Measurements from ENCODE around the gene MGRN1.
A peak's percentile ranks its signal among the peaks of the same experiment; 100 is the strongest.

MGRN1 gene

DNA sequence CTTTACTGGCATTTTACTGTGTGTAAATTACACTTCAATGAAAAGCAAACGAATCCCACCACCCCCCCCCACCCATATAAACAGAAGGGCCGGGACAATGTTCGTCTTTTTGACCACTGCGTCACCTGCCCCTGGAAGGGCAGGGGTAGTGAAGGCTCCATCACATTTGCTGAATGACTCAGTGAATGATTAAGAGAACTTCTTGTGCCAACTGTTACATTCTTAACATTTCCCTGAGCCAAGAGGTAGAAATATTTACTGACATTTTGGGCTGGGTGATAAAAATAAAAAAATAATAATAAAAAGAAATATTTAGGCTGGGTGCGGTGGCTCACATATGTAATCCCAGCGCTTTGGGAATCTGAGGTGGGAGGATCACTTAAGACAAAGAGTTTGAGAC, 44.4 kb upstream of the MGRN1 start:
- Histone ChIP-seq H2BK12ac (ENCODE audit: low read length in 2 of 2) (no peak overlapping the region), H3K27ac (ENCODE audit: low read length, poor library complexity, severe bottlenecking) (no peak overlapping the region)

DNA sequence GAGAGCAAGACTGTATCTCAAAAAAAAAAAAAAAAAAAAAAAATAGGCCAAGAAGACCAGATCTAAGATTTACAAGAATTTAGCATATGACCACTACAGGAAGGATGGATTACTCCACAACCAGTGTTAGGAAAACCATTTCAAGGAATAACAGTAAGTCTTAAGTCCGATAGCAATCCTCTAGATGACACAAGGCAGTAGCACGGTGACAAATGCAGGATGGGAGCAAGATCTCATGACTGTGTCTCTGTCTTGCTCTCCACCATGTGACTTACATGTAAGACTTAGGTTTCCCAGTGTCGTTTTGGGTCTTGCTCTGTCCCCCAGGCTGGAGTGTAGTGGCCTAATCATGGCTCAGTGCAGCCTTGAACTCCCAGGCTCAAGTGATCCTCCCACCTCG, 40.7 kb upstream of the MGRN1 start:
- no peak overlapping the region for H2AFZ ChIP-seq (ENCODE audit: low read depth, low read length)
- H3K27me3 ChIP-seq (ENCODE audit: control insufficient read depth in 1 of 2, insufficient read depth in 1 of 2, low read length in 2 of 2): peaks cover 7 to 25% of the 10 kb centered on the region in 2 experiments
- WGBS: 90% methylated on average over 4 of the region's 4 CpGs
- no peak overlapping the region for H3K14ac ChIP-seq (ENCODE audit: low read length in 2 of 2)
- no peaks in the 10 kb centered on the region for H3K79me1 ChIP-seq (replicated peaks; ENCODE audit: low read length, poor library complexity, severe bottlenecking)
- H3K27ac ChIP-seq (ENCODE audit: low read length, poor library complexity, severe bottlenecking): no peak overlapping the region
- no peak overlapping the region for H3K23ac ChIP-seq (ENCODE audit: low read length in 2 of 2)
- H2BK5ac ChIP-seq (ENCODE audit: low read depth, low read length, poor library complexity, severe bottlenecking): no peak overlapping the region
- peaks cover 12% of the 10 kb centered on the region for H3K9me3 ChIP-seq (ENCODE audit: control insufficient read depth, low read length)
- no peak for DNase-seq
- H3K4me3 ChIP-seq (ENCODE audit: insufficient read depth in 1 of 2, low read depth in 1 of 2, low read length in 2 of 2): no peak overlapping the region
- H3K4me1 ChIP-seq (ENCODE audit: control insufficient read depth, insufficient read depth, low read depth, low read length): peaks cover 10% of the 10 kb centered on the region
- H3K4ac ChIP-seq (ENCODE audit: low read depth in 1 of 2, low read length in 2 of 2): no peak overlapping the region
- H2BK15ac ChIP-seq (ENCODE audit: low read depth, poor library complexity, severe bottlenecking): no peak overlapping the region
- no peak overlapping the region for H2BK12ac ChIP-seq (ENCODE audit: low read length in 2 of 2)
- H3K18ac ChIP-seq (ENCODE audit: low read depth in 1 of 2, low read length in 2 of 2): no peak overlapping the region
- H4K91ac ChIP-seq (ENCODE audit: low read length): no peak overlapping the region
- no peak overlapping the region for H2BK120ac ChIP-seq (ENCODE audit: low read depth, low read length)
- no peak overlapping the region for H3K9ac ChIP-seq (ENCODE audit: low read length)
- H3K4me2 ChIP-seq (ENCODE audit: low read length, poor library complexity, severe bottlenecking): no peak overlapping the region
- H3K36me3 ChIP-seq (ENCODE audit: control insufficient read depth in 1 of 2, insufficient read depth in 2 of 2, low read depth in 1 of 2, low read length in 2 of 2): no peaks in the 10 kb centered on the region
- no peak overlapping the region for H2AK5ac ChIP-seq (ENCODE audit: low read length, severe bottlenecking)
- H4K8ac ChIP-seq (ENCODE audit: low read length): no peak overlapping the region

More for the DNA sequence above, 44.4 kb upstream of the MGRN1 start:
- Histone ChIP-seq H2AK5ac (ENCODE audit: low read length, severe bottlenecking) (no peak overlapping the region), H3K36me3 (ENCODE audit: control insufficient read depth in 1 of 2, insufficient read depth in 2 of 2, low read depth in 1 of 2, low read length in 2 of 2) (no peaks in the 10 kb centered on the region), H3K4me2 (ENCODE audit: low read length, poor library complexity, severe bottlenecking) (no peak overlapping the region), H3K23ac (ENCODE audit: low read length in 2 of 2) (no peak overlapping the region), H4K91ac (ENCODE audit: low read length) (no peak overlapping the region), H3K9me3 (ENCODE audit: control insufficient read depth, low read length) (no peaks in the 10 kb centered on the region), H3K4ac (ENCODE audit: low read depth in 1 of 2, low read length in 2 of 2) (no peak overlapping the region), H2AFZ (ENCODE audit: low read depth, low read length) (no peak overlapping the region), H2BK120ac (ENCODE audit: low read depth, low read length) (no peak overlapping the region), H3K4me1 (ENCODE audit: control insufficient read depth, insufficient read depth, low read depth, low read length) (peaks cover 10% of the 10 kb centered on the region), H3K14ac (ENCODE audit: low read length in 2 of 2) (no peak overlapping the region), H3K27me3 (ENCODE audit: control insufficient read depth in 1 of 2, insufficient read depth in 1 of 2, low read length in 2 of 2) (no peaks in the 10 kb centered on the region), H4K8ac (ENCODE audit: low read length) (no peak overlapping the region), H3K79me1 (replicated peaks; ENCODE audit: low read length, poor library complexity, severe bottlenecking) (no peaks in the 10 kb centered on the region), H3K9ac (ENCODE audit: low read length) (no peak overlapping the region), H2BK15ac (ENCODE audit: low read depth, poor library complexity, severe bottlenecking) (no peak overlapping the region), H2BK5ac (ENCODE audit: low read depth, low read length, poor library complexity, severe bottlenecking) (no peak overlapping the region), H3K18ac (ENCODE audit: low read depth in 1 of 2, low read length in 2 of 2) (no peak overlapping the region), H3K4me3 (ENCODE audit: insufficient read depth in 1 of 2, low read depth in 1 of 2, low read length in 2 of 2) (no peak overlapping the region)
- DNase-seq: no peak
- WGBS: 100% methylated on average over 4 of the region's 6 CpGs

- Histone ChIP-seq H3K18ac (ENCODE audit: low read depth in 1 of 2, low read length in 2 of 2) (no peak overlapping the region), H3K79me1 (replicated peaks; ENCODE audit: low read length, poor library complexity, severe bottlenecking) (no peaks in the 10 kb centered on the region), H2BK5ac (ENCODE audit: low read depth, low read length, poor library complexity, severe bottlenecking) (no peak overlapping the region), H3K14ac (ENCODE audit: low read length in 2 of 2) (no peak overlapping the region), H4K91ac (ENCODE audit: low read length) (no peak overlapping the region), H3K36me3 (ENCODE audit: control insufficient read depth in 1 of 2, insufficient read depth in 2 of 2, low read depth in 1 of 2, low read length in 2 of 2) (no peaks in the 10 kb centered on the region), H2AFZ (ENCODE audit: low read depth, low read length) (no peak overlapping the region), H3K27me3 (ENCODE audit: control insufficient read depth in 1 of 2, insufficient read depth in 1 of 2, low read length in 2 of 2) (peaks cover 7 to 27% of the 10 kb centered on the region in 2 experiments), H4K8ac (ENCODE audit: low read length) (no peak overlapping the region), H2BK120ac (ENCODE audit: low read depth, low read length) (no peak overlapping the region), H2BK12ac (ENCODE audit: low read length in 2 of 2) (no peak overlapping the region), H2BK15ac (ENCODE audit: low read depth, poor library complexity, severe bottlenecking) (no peak overlapping the region), H3K23ac (ENCODE audit: low read length in 2 of 2) (no peak overlapping the region), H3K9me3 (ENCODE audit: control insufficient read depth, low read length) (peaks cover 13% of the 10 kb centered on the region), H3K4me3 (ENCODE audit: insufficient read depth in 1 of 2, low read depth in 1 of 2, low read length in 2 of 2) (no peak overlapping the region), H3K9ac (ENCODE audit: low read length) (no peak overlapping the region), H2AK5ac (ENCODE audit: low read length, severe bottlenecking) (peak overlapping the region; percentile 11), H3K4me1 (ENCODE audit: control insufficient read depth, insufficient read depth, low read depth, low read length) (peaks cover 2% of the 10 kb centered on the region), H3K4me2 (ENCODE audit: low read length, poor library complexity, severe bottlenecking) (no peak overlapping the region), H3K27ac (ENCODE audit: low read length, poor library complexity, severe bottlenecking) (no peak overlapping the region), H3K4ac (ENCODE audit: low read depth in 1 of 2, low read length in 2 of 2) (no peak overlapping the region)
- DNase-seq: no peak
- WGBS: 87% methylated on average over 7 of the region's 7 CpGs
Observed at GRCh38 chr16:4586291-4586690, 38.3 kb upstream of the MGRN1 start.

DNA sequence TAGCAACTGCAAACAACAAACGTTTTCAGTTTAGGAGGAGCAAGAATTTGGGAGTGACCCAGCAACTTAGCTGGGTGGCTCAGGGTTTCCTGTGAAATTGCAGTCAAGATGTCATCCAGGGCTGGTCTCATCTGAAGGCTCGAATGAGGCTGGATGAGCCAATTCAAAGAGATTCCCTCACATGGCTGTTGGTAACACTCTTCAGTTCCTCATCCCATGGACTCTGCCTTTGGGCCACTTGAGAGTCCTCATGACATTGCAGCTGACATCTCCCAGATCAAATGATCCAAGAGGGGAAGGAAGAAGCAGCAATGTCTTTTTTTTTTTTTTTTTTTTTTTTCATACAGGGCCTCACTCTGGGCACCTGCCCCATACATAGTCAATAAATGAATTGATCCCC, 36.2 kb upstream of the MGRN1 start:
- Histone ChIP-seq H2BK12ac (ENCODE audit: low read length in 2 of 2) (no peak overlapping the region), H2BK120ac (ENCODE audit: low read depth, low read length) (no peak overlapping the region), H3K14ac (ENCODE audit: low read length in 2 of 2) (no peak overlapping the region), H2AFZ (ENCODE audit: low read depth, low read length) (no peak overlapping the region), H3K4me3 (ENCODE audit: insufficient read depth in 1 of 2, low read depth in 1 of 2, low read length in 2 of 2) (no peak overlapping the region), H2BK15ac (ENCODE audit: low read depth, poor library complexity, severe bottlenecking) (no peak overlapping the region), H4K91ac (ENCODE audit: low read length) (no peak overlapping the region), H3K9me3 (ENCODE audit: control insufficient read depth, low read length) (peaks cover 13% of the 10 kb centered on the region), H3K23ac (ENCODE audit: low read length in 2 of 2) (no peak overlapping the region), H3K36me3 (ENCODE audit: control insufficient read depth in 1 of 2, insufficient read depth in 2 of 2, low read depth in 1 of 2, low read length in 2 of 2) (no peaks in the 10 kb centered on the region), H2BK5ac (ENCODE audit: low read depth, low read length, poor library complexity, severe bottlenecking) (no peak overlapping the region), H3K79me1 (replicated peaks; ENCODE audit: low read length, poor library complexity, severe bottlenecking) (no peaks in the 10 kb centered on the region), H3K4me2 (ENCODE audit: low read length, poor library complexity, severe bottlenecking) (no peak overlapping the region), H3K9ac (ENCODE audit: low read length) (no peak overlapping the region), H4K8ac (ENCODE audit: low read length) (no peak overlapping the region), H3K4me1 (ENCODE audit: control insufficient read depth, insufficient read depth, low read depth, low read length) (peaks cover 19% of the 10 kb centered on the region), H3K27me3 (ENCODE audit: control insufficient read depth in 1 of 2, insufficient read depth in 1 of 2, low read length in 2 of 2) (peaks cover 7 to 32% of the 10 kb centered on the region in 2 experiments), H2AK5ac (ENCODE audit: low read length, severe bottlenecking) (no peak overlapping the region), H3K4ac (ENCODE audit: low read depth in 1 of 2, low read length in 2 of 2) (no peak overlapping the region), H3K18ac (ENCODE audit: low read depth in 1 of 2, low read length in 2 of 2) (no peak overlapping the region), H3K27ac (ENCODE audit: low read length, poor library complexity, severe bottlenecking) (no peak overlapping the region)
- DNase-seq: no peak
- WGBS: 92% methylated on average over 2 of the region's 2 CpGs

Measured in mesenchymal stem cell (in vitro differentiated cells and primary cell).